SK-N-MC (cell line): ENCODE measurements around the gene PDLIM5.
"Not testable (repeated sequence)": the region's sequence is repeated elsewhere in the genome, so short reads cannot be mapped to it uniquely, and the experiment has no call there.

Source experiments
- DNase-seq: peaks from one replicate; pipeline ENCODE4 v3.0.0-alpha.2; 2011; ENCODE audit warnings: low read depth, low spot score
- H3K27ac ChIP-seq: fragments of 200-600 bp; sonication (generic); 2 replicates; pipeline ENCODE4 v1.5.1; 2016; ENCODE audit warnings: mixed run types
- H3K36me3 ChIP-seq: fragments of 200-600 bp; sonication (generic); 2 replicates; pipeline ENCODE4 v1.6.1; 2017; ENCODE audit warnings: antibody characterized with exemption, low read length, mixed read lengths; ENCODE audit not compliant: insufficient read depth
- H3K4me3 ChIP-seq: fragments of 200-600 bp; sonication (generic); 2 replicates; pipeline ENCODE4 v1.5.1; 2016
- H3K9ac ChIP-seq: fragments of 200-600 bp; sonication (generic); 2 replicates; pipeline ENCODE4 v1.8.0; 2017; ENCODE audit warnings: mixed run types, mixed read lengths; ENCODE audit not compliant: insufficient read length
- H3K9me3 ChIP-seq: fragments of 200-600 bp; sonication (generic); 2 replicates; pipeline ENCODE4 v1.6.1; 2017; ENCODE audit warnings: low read depth, mild to moderate bottlenecking, antibody characterized with exemption, low read length, moderate library complexity, mixed read lengths
- EZH2 ChIP-seq: fragments of 200-600 bp; sonication (generic); IDR thresholded peaks from one replicate; pipeline ENCODE4 v1.6.1; 2017; ENCODE audit warnings: antibody characterized with exemption
- FOXP2 ChIP-seq: optimal IDR thresholded peaks from 2 replicates; pipeline ENCODE3; 2011; ENCODE audit warnings: mild to moderate bottlenecking, moderate library complexity; ENCODE audit not compliant: insufficient read depth; ENCODE audit errors: extremely low read length, control extremely low read depth
- POLR2AphosphoS5 ChIP-seq: IDR thresholded peaks from 2 replicates; pipeline ENCODE4 v1.6.1; 2012; ENCODE audit warnings: mild to moderate bottlenecking, low read depth, low read length, borderline replicate concordance

PDLIM5 gene

DNA sequence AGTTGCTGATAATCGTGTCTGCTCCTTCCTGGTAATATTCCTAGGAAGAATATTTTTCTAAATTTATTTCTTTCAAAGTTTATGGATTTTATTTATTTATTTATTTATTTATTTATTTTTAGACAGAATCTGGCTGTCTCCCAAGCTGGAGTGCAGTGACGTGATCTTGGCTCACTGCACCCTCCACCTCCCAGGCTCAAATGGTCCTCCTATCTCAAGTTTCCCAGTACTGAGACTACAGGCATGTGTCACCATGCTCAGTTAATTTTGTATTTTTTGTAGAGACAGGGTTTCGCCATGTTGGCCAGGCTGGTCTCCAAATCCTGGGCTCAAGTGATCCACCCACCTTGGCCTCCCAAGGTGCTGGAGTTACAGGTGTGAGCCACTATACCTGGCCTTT is 48.9 kb downstream of the PDLIM5 start:
- no peak overlapping the region for H3K27ac ChIP-seq
- no peak overlapping the region for H3K9ac ChIP-seq
- TF ChIP-seq POLR2AphosphoS5 (no peak), FOXP2 (no peak), EZH2 (no peak)
- H3K9me3 ChIP-seq: no peaks in the 10 kb centered on the region
- peaks cover 6% of the 10 kb centered on the region; the same call in 1 of the 2 replicates for H3K36me3 ChIP-seq
- no peak overlapping the region for H3K4me3 ChIP-seq
- DNase-seq: no peak

DNA sequence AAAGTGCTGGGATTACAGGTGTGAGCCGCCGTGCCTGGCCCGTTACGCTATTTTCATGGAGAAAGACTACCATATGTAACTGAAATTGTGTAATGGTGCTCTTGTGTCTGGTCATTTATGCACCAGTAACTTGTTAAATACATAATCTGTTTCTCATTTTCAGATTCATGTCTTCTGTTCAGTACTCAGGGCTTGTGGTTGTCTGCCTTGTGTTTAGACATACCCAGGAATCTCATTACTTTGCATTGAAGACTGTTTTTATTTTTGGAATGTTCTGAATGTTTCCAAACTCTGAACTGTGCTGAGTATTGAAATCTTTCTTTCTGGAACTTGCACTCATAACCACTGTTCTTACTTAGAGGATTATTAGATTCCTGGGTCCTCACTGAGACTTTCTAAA is 52.8 kb downstream of the PDLIM5 start:
- H3K4me3 ChIP-seq: no peak overlapping the region
- no peak overlapping the region for H3K9ac ChIP-seq
- no peak for DNase-seq
- H3K36me3 ChIP-seq: peaks cover 4% of the 10 kb centered on the region; the same call in 1 of the 2 replicates
- TF ChIP-seq POLR2AphosphoS5: no peak
- TF ChIP-seq FOXP2: no peak
- TF ChIP-seq EZH2: no peak
- no peaks in the 10 kb centered on the region for H3K9me3 ChIP-seq
- H3K27ac ChIP-seq: no peak overlapping the region

DNA sequence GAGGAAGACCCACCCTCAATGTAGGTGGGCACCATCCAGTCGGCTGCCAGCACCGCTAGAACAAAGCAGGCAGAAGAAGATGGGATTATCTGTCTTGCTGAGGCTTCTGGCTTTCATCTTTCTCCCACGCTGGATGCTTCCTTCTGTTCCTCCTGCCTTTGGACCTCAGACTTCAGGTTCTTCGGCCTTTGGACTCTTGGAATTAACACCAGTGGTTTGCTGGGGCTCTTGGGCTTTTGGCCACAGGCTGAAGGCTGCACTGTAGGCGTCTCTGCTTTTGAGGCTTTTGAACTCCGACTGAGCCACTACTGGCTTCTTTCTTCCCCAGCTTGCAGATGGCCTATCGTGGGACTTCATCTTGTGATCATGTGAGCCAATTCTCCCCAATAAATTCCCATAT is 55.1 kb downstream of the PDLIM5 start:
- no peak overlapping the region for H3K27ac ChIP-seq
- H3K9ac ChIP-seq: no peak overlapping the region
- TF ChIP-seq EZH2: no peak
- no peak for TF ChIP-seq POLR2AphosphoS5
- no peak for TF ChIP-seq FOXP2
- no peak overlapping the region for H3K4me3 ChIP-seq
- no peaks in the 10 kb centered on the region for H3K36me3 ChIP-seq
- no peak for DNase-seq
- no peaks in the 10 kb centered on the region for H3K9me3 ChIP-seq

DNA sequence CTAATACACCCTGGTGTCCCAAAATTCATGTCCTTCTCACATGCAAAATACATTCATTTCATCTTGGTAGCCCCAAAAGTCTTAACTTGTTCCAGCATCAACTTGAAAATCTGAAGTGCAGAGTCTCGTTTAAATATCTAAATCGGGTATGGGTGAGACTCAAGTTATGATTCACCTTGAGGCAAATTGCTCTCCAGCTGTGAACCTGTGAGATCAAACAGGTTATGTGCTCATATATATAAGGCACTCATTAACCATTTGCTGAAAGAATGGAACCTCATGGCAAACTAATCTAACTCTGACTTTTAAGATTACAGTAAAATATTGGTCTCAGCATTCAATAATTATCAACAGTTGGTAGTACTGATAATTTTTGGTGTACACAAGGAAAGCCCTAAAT is 55.5 kb downstream of the PDLIM5 start:
- Histone ChIP-seq H3K4me3 (no peak overlapping the region), H3K27ac (no peak overlapping the region), H3K9me3 (no peaks in the 10 kb centered on the region), H3K9ac (no peak overlapping the region), H3K36me3 (no peaks in the 10 kb centered on the region)
- DNase-seq: no peak
- TF ChIP-seq FOXP2 (no peak), EZH2 (no peak), POLR2AphosphoS5 (no peak)

DNA sequence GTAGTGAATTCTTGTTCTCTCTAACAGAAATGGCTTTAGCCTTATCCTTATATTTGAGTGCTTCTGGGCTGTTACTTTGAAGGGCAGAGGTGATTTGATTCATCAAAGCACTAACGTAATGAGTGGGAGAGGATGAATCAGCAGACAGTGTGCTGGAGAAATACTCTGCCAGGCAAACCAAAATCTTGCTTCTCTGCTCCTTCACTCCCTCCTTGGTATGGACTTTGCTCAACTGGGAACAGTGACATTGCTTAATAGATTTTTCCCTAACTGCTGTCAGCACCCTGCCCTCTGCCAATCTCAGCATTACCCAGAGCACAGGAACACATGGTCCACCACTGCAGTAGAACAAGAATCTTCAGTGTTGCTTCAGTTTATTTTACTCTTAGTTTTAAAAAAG is 56.0 kb downstream of the PDLIM5 start:
- Histone ChIP-seq H3K4me3 (no peak overlapping the region), H3K9ac (no peak overlapping the region), H3K9me3 (no peaks in the 10 kb centered on the region), H3K27ac (no peak overlapping the region), H3K36me3 (no peaks in the 10 kb centered on the region)
- no peak for DNase-seq
- TF ChIP-seq EZH2 (no peak), FOXP2 (no peak), POLR2AphosphoS5 (no peak)

DNA sequence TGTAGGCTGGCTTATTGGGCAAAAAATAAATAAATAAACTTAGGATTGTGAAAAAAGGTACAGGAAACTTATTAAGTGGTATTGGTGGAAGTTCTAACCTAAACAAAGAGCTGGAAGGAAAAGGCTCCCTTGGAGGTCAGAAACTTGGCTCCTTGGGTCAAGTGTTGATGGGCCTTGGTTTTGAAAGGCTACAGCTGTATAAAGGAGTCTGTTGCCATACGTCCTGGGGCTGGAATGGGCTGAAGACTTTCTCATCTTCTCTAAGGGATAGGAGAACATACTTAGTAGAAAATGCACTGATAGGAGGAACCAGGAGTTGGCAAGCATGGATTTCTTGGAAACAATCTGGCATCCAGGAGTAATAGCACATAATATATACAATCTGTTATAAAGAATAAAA is 56.6 kb downstream of the PDLIM5 start:
- Histone ChIP-seq H3K4me3 (no peak overlapping the region), H3K9me3 (no peaks in the 10 kb centered on the region), H3K27ac (no peak overlapping the region), H3K36me3 (no peaks in the 10 kb centered on the region), H3K9ac (no peak overlapping the region)
- no peak for TF ChIP-seq POLR2AphosphoS5
- TF ChIP-seq EZH2: no peak
- TF ChIP-seq FOXP2: no peak
- no peak for DNase-seq

DNA sequence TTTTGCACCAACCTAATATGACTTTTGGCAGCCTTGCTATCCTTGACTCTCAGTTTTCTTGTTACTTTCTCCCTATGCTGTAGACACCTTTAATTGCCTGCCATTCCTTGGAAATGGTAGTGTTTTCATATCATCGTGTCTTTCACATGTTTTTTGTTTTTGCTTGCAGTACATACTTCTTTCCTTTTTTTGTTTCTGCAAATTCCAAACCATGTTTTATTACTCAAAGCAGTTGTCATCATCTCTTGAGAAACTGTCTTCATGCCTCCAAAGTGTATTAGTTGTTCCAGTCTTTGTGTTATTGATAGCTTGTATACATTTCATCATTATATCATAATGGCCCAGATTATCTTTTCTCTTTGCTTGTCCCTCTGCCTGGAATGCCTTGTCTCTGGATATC is 57.1 kb downstream of the PDLIM5 start:
- H3K36me3 ChIP-seq: no peaks in the 10 kb centered on the region
- H3K9me3 ChIP-seq: no peaks in the 10 kb centered on the region
- no peak overlapping the region for H3K9ac ChIP-seq
- DNase-seq: no peak
- no peak overlapping the region for H3K27ac ChIP-seq
- H3K4me3 ChIP-seq: no peak overlapping the region
- TF ChIP-seq EZH2: no peak
- TF ChIP-seq POLR2AphosphoS5: no peak
- TF ChIP-seq FOXP2: no peak

DNA sequence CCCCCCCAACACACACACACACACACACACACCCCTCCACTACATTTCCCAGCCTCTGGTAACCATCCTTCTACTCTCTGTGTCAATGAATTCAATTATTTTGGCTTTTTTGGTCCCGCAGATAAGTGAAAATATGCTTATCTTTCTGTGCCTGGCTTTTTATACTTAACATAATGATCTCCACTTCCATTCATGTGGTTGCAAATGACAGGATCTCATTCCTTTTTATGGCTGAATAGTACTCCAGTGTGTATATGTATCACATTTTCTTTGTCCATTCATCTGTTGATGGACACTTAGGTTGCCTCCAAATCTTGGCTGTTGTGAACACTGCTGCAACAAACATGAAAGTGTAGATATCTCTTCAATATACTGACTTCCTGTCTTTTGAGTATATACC is 59.8 kb downstream of the PDLIM5 start:
- TF ChIP-seq FOXP2 (no peak), EZH2 (no peak), POLR2AphosphoS5 (no peak)
- no peak for DNase-seq
- no peaks in the 10 kb centered on the region for H3K9me3 ChIP-seq
- no peak overlapping the region for H3K27ac ChIP-seq
- no peak overlapping the region for H3K4me3 ChIP-seq
- H3K9ac ChIP-seq: no peak overlapping the region
- H3K36me3 ChIP-seq: no peaks in the 10 kb centered on the region

DNA sequence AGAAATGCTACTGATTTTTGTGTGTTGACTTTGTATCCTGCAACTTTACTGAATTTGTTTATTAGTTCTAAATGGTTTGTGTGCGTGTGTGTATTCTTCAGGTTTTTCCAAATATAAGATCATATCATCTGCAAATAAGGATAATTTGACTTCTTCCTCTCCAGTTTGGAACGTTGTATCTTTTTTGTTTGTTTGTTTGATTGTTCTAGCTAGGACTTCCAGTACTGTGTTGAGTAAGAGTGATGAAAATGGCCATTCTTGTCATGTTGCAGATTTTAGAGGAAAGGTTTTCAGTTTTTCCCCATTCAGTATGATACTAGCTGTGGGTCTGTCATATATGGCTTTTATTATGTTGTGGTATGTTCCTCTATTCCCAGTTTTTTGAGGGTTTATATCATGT is 61.8 kb downstream of the PDLIM5 start:
- H3K9me3 ChIP-seq, DNase-seq, H3K4me3 ChIP-seq, H3K36me3 ChIP-seq, H3K27ac ChIP-seq, H3K9ac ChIP-seq: not testable (repeated sequence)
